ENCODE measurements around the gene UBL3. TPM values are rescaled to one million over a fixed set of nuclear protein-coding genes. Genes with fewer than 3 reads are reported as not detected.

The UBL3 gene
- total RNA-seq, 4 donors from 2014 or later: 27.8 to 32.4 (median 29.4) TPM

DNA sequence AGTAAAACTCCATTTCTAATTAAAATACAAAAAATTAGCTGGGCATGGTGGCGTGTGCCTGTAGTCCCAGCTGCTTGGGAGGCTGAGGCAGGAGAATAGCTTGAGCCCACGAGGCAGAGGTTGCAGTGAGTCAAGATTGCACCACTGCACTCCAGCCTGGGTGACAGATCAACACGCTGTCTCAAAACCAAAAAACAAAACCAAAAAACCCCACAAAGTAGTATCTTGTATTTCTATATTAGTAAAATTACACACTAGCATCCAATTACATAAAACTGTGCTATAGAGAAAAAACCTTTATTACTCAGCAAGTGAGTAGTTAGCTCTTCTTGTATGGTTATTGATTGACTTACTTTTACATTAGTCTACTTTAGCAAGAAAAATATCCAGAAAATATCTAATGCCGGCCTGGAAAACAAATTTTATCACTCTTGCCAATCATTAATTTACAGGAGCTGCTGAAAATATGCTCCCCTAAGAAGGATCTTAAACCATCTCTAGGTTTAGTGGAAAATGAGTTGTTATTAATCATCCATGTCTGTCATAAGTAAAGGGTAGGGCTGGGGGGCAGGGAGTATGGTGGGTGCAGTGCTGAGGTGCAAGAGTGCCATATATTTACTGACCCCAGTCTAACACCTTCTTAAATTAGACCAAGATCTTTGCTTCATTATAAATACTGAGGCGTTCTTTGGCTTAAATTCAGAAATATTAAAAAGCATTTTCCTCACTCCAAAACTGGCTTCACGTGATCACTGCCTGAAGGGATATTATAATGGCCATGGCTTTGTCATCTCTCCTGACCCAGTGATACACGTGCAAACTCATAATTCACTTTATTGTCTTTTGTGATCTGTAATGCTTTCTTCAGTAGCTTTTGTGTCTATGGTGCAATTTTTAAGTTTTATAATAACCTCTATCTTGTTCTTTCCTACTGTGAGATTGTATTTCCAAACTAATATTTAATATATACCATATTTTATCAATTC, 44.1 kb downstream of the UBL3 start:
- H3K4me1 ChIP-seq: peaks cover 26 to 51% of the 10 kb centered on the region in 2 donors
- no peaks in the 10 kb centered on the region for H3K27me3 ChIP-seq
- in situ Hi-C loops (cut with MboI; ENCODE audit: low sequenced_read_pairs in 4 of 4) (no loop called here), intact Hi-C loops (cut with DNase I; ENCODE audit: low total_unique reads) (no loop called here)
- H3K4me3 ChIP-seq: no peak overlapping the region
- TF ChIP-seq, protein P1, sequence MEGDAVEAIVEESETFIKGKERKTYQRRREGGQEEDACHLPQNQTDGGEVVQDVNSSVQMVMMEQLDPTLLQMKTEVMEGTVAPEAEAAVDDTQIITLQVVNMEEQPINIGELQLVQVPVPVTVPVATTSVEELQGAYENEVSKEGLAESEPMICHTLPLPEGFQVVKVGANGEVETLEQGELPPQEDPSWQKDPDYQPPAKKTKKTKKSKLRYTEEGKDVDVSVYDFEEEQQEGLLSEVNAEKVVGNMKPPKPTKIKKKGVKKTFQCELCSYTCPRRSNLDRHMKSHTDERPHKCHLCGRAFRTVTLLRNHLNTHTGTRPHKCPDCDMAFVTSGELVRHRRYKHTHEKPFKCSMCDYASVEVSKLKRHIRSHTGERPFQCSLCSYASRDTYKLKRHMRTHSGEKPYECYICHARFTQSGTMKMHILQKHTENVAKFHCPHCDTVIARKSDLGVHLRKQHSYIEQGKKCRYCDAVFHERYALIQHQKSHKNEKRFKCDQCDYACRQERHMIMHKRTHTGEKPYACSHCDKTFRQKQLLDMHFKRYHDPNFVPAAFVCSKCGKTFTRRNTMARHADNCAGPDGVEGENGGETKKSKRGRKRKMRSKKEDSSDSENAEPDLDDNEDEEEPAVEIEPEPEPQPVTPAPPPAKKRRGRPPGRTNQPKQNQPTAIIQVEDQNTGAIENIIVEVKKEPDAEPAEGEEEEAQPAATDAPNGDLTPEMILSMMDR (IDR thresholded peaks at IDR 0.05 in 4 of 5, conservative IDR thresholded peaks at IDR 0.05 in 1 of 5): no peak
- no peak for TF ChIP-seq POLR2A (IDR thresholded peaks at IDR 0.05)
- no peaks in the 10 kb centered on the region for H3K36me3 ChIP-seq
- H3K9me3 ChIP-seq: no peaks in the 10 kb centered on the region
- no peak for ATAC-seq
- H3K27ac ChIP-seq: no peak overlapping the region
- no peak for DNase-seq

DNA sequence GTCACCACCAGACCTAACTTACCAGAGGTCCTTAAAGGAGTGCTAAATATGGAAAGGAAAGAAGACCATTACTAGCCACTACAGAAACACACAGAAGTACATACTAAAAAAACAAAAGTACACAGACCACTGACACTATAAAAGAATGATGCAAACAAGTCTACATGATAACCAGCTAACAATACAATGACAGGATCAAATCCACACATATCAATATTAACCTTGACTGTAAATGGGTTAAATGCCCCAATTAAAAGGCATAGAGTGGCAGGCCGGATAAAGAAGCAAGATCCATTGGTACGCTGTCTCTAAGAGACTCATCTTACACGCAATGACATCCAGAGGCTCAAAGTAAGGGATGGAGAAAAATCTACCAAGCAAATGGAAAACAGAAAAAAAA, 47.2 kb downstream of the UBL3 start:
- intact Hi-C loops (cut with DNase I; ENCODE audit: low total_unique reads): no loop called here
- H3K4me3 ChIP-seq: no peak overlapping the region
- H3K27me3 ChIP-seq: no peaks in the 10 kb centered on the region
- no peak overlapping the region for H3K27ac ChIP-seq
- in situ Hi-C loops (cut with MboI; ENCODE audit: low sequenced_read_pairs in 4 of 4): no loop called here
- peaks cover 13 to 54% of the 10 kb centered on the region in 2 donors for H3K4me1 ChIP-seq
- H3K9me3 ChIP-seq: no peaks in the 10 kb centered on the region
- no peaks in the 10 kb centered on the region for H3K36me3 ChIP-seq
- TF ChIP-seq POLR2A (IDR thresholded peaks at IDR 0.05): no peak
- TF ChIP-seq, protein P1 (IDR thresholded peaks at IDR 0.05 in 4 of 5, conservative IDR thresholded peaks at IDR 0.05 in 1 of 5): no peak
- ATAC-seq: no peak
- no peak for DNase-seq

DNA sequence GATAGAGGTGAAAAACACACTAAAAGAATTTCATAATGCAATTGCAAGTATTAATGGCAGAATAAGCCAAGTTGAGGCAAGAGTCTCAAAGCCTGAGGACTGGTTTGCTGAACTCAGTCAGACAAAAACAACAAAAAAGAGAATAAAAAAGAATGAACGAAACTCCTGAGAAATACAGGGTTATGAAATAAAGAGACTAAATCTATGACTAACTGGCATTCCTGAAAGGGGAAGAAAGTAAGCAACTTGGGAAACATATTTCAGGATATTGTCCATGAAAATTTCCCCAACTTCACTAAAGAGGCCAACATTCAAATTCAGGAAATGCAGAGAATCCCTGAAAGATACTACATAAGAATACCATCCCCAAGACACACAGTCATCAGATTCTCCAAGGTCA, 47.8 kb downstream of the UBL3 start:
- DNase-seq (no peak), ATAC-seq (no peak)
- in situ Hi-C loops (cut with MboI; ENCODE audit: low sequenced_read_pairs in 4 of 4) (no loop called here), intact Hi-C loops (cut with DNase I; ENCODE audit: low total_unique reads) (no loop called here)
- peaks cover 13 to 52% of the 10 kb centered on the region in 2 donors for H3K4me1 ChIP-seq
- no peaks in the 10 kb centered on the region for H3K36me3 ChIP-seq
- TF ChIP-seq, protein P1 (IDR thresholded peaks at IDR 0.05 in 4 of 5, conservative IDR thresholded peaks at IDR 0.05 in 1 of 5): no peak
- TF ChIP-seq POLR2A (IDR thresholded peaks at IDR 0.05): no peak
- H3K4me3 ChIP-seq: no peak overlapping the region
- no peaks in the 10 kb centered on the region for H3K27me3 ChIP-seq
- no peak overlapping the region for H3K27ac ChIP-seq
- H3K9me3 ChIP-seq: no peaks in the 10 kb centered on the region

DNA sequence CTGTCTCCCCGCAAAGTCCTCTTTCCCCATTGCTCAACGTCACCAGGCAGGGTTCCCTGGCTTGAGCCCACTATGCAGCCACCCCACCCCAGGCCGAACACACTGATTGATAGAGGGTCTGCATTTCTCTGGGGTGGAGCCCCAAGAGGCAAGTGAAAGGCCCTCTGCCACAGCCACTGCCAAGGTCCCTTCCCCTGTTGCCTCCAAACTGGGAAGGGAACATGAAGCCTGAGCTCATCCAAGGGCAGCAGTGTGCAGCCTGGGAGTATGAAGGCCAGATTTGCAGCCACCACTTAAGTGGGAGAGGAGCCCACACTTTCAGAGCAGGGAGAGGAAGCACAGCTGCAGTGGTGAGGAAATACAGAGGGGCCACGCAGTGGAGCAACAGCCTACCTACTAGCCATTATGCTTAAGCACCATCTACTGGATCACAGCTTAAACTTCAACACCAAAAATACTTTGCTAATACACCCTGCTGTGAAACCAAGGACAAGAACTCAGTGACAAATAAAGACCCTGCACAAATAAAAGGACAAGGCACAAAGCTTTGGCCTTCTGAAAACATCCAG, 48.6 kb downstream of the UBL3 start:
- intact Hi-C loops (cut with DNase I; ENCODE audit: low total_unique reads) (no loop called here), in situ Hi-C loops (cut with MboI; ENCODE audit: low sequenced_read_pairs in 4 of 4) (no loop called here)
- no peak for DNase-seq
- H3K4me1 ChIP-seq: peaks cover 20 to 46% of the 10 kb centered on the region in 2 donors
- no peak for ATAC-seq
- no peak overlapping the region for H3K4me3 ChIP-seq
- no peaks in the 10 kb centered on the region for H3K9me3 ChIP-seq
- TF ChIP-seq POLR2A (IDR thresholded peaks at IDR 0.05): no peak
- TF ChIP-seq, protein P1 (IDR thresholded peaks at IDR 0.05 in 4 of 5, conservative IDR thresholded peaks at IDR 0.05 in 1 of 5): no peak
- no peaks in the 10 kb centered on the region for H3K36me3 ChIP-seq
- H3K27me3 ChIP-seq: no peaks in the 10 kb centered on the region
- H3K27ac ChIP-seq: no peak overlapping the region
